Right ventricle myocardium superior (tissue), 1 donor: ENCODE measurements around the gene RTN3. TPM values are rescaled to one million over a fixed set of nuclear protein-coding genes. Genes with fewer than 3 reads are reported as not detected.
"Not testable (repeated sequence)": the region's sequence is repeated elsewhere in the genome, so short reads cannot be mapped to it uniquely, and the experiment has no call there.

ENCODE experiments used
- ATAC-seq: fragments of 200-7000 bp; cut with Tn5 transposase; one replicate; pipeline ENCODE4 v1.9.1; 2020; ENCODE audit warnings: mild to moderate bottlenecking; ENCODE audit not compliant: poor library complexity
- DNase-seq: peaks from one replicate; pipeline ENCODE4 v3.0.0-alpha.2; 2020
- intact Hi-C: fragments of 100-400 bp; cut with DNase I; formaldehyde crosslinking; loops from one replicate; pipeline ENCODE4 v1.11.2; 2022
- long read RNA-seq: library from polyadenylated mRNA; unstranded; transcript quantifications from one replicate; pipeline ENCODE4 v2.0.0, GENCODE V29; 2021
- total RNA-seq: library from RNA; stranded (reverse); fragmentation: NEBNext Ultra II Directional; extraction: Animal tissue kit (Norgen Biotek cat#: 25700); gene quantifications from one replicate; pipeline ENCODE4 v1.2.1, GENCODE V29; 2021
- donor health status: DM: no; HTN: yes; CAD: no; lungs with severe emphysema.

The RTN3 gene, protein sequence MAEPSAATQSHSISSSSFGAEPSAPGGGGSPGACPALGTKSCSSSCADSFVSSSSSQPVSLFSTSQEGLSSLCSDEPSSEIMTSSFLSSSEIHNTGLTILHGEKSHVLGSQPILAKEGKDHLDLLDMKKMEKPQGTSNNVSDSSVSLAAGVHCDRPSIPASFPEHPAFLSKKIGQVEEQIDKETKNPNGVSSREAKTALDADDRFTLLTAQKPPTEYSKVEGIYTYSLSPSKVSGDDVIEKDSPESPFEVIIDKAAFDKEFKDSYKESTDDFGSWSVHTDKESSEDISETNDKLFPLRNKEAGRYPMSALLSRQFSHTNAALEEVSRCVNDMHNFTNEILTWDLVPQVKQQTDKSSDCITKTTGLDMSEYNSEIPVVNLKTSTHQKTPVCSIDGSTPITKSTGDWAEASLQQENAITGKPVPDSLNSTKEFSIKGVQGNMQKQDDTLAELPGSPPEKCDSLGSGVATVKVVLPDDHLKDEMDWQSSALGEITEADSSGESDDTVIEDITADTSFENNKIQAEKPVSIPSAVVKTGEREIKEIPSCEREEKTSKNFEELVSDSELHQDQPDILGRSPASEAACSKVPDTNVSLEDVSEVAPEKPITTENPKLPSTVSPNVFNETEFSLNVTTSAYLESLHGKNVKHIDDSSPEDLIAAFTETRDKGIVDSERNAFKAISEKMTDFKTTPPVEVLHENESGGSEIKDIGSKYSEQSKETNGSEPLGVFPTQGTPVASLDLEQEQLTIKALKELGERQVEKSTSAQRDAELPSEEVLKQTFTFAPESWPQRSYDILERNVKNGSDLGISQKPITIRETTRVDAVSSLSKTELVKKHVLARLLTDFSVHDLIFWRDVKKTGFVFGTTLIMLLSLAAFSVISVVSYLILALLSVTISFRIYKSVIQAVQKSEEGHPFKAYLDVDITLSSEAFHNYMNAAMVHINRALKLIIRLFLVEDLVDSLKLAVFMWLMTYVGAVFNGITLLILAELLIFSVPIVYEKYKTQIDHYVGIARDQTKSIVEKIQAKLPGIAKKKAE
- total RNA-seq = 41.2 TPM
- long read RNA-seq, transcript RTN3-205 (8 exons, 2,645 nt) = minor isoform, 16 of 151 reads
- long read RNA-seq, transcript RTN3-208 (7 exons, 2,532 nt) = major isoform, 120 of 151 reads
- long read RNA-seq, partial matches to known transcripts = 3 of 151 reads
- long read RNA-seq, other reads (novel, unspliced or antisense) = 9 of 151 reads

DNA sequence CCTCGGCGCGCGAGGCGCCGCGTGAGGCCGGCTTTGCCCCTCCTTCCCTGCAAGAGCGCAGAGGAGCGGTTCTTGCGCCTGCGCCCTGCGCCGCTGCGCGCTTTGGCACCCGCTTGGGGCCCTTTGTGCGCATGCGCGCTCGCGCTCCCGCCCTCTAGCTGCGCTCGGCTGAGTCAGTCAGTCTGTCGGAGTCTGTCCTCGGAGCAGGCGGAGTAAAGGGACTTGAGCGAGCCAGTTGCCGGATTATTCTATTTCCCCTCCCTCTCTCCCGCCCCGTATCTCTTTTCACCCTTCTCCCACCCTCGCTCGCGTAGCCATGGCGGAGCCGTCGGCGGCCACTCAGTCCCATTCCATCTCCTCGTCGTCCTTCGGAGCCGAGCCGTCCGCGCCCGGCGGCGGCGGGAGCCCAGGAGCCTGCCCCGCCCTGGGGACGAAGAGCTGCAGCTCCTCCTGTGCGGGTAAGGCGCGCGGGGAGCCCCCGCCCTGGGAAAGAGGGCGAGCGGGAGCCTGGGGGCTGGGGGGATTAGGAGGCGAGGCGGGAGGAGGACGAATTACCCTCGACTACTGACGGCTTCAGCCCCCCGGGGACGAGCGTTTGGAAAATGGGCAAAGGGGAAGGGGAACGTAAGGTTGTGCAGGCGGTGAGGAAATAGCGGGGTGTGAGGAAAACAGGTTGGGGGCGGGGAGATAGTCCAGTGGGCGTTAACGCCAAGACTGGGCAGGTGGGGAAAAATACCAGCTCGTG is at the start of gene RTN3:
Gene RTN3 (plus strand): TSS at position 180 of the 745 bp plus-strand sequence. CDS start 137 bp downstream, at position 317.
- DNase-seq (peak; percentile 98), ATAC-seq (peak; percentile 96)
- intact Hi-C loops = no loop called here

DNA sequence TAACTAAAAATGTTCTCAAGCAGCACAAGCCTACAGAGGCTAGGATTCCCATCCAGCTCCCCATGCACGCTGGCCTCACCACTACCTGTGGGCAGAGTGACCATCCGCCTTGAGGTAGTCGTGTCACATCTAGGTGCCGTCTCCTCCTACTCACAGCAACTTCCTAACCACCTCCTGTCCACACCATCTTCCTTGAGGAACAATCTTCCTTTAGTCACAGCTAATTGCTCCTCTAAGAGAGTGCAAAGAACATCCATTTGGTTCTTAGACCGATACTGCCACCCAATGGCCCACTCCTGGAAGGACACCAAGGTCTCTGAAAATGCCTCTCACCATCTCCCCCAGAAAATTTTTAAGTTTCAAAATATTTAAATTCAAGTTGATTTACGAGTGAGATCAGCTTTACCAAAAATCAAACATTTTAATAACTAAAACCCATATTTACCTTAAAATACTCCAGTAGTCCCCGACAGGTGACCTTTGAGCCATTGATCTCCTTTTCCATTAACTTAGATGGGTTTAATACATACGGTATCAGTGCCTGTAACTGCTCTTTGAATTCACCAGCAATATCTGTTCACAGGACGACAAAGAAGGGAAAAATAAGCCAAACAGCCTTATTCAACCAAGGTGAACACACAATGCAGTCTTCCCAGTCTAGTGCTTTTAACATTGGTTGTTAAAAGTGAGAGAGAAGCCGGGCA is 45.4 kb upstream of the RTN3 start:
- DNase-seq = no peak

DNA sequence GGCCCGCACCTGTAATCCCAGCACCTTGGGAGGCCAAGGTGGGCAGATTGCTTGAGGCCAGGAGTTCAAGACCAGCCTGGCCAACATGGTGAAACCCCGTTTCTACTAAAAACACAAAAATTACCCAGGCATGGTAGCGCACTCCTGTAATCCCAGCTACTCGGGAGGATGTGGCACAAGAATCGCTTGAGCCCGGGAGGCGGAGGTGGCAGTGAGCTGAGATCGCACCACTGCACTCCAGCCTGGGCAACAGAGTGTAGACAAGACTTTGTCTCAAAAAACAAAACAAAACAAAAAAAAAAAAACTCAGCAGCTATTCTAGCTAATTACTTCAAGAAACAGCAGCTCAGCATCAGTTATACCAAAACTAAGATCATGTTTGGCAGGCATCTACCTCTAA is 42.9 kb upstream of the RTN3 start:
- ATAC-seq, DNase-seq, intact Hi-C loops: not testable (repeated sequence)

More for the DNA sequence above, 45.4 kb upstream of the RTN3 start:
- intact Hi-C loops = loop anchor here (2.0 kb wide), 1 partner anchor 157 kb away; no protein-coding TSS in a partner anchor
- ATAC-seq = peak; percentile 81

DNA sequence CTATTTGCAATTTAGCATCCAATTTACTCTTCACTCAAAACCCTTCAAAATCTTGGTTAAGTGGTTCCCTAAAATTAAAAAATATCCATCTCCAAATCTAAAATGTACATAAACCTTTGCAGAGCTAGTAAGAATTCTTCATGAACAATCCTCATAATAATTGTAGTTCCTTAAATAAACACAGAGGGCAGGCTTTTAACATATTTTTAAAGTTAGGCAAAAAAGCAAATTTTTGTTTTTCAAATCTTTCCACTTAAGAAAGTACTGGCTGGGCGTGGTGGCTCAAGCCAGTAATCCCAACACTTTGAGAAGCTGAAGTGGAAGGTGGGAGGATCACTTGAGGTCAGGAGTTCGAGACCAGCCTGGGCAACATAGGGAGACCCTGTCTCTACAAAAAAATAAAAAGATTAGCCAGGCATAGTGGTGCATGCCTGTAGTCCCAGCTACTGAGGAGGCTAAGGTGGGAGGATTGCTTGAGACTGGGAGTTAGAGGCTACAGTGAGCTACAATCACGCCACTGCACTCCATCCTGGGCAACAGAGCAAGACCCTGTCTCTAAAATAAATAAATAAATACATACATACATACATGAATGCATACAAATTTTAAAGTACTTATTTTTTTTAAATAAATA is 42.0 kb upstream of the RTN3 start:
- intact Hi-C loops = no loop called here
- peak; percentile 20 for ATAC-seq
- DNase-seq = no peak

DNA sequence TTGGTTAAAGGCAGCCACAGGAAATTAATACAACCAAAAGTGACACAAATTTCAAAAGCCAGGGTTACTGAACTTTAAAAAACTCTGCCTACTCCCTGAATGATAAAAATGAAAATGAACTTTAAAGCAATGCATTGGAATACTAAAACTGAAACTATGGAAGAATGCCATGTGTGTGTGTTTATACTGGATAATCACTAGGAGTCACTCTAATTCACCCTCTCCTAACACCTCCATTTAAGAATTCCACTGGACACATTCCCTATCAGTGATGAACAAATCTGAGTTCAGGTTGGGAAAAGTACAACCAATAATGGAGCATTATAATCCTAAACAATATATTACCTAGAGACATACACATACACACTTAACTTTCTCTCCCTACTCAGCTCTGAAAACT is 39.6 kb upstream of the RTN3 start:
- no peak for ATAC-seq
- intact Hi-C loops = loop anchor here (5.0 kb wide), 1 partner anchor 96 kb away; no protein-coding TSS in a partner anchor
- DNase-seq = no peak

DNA sequence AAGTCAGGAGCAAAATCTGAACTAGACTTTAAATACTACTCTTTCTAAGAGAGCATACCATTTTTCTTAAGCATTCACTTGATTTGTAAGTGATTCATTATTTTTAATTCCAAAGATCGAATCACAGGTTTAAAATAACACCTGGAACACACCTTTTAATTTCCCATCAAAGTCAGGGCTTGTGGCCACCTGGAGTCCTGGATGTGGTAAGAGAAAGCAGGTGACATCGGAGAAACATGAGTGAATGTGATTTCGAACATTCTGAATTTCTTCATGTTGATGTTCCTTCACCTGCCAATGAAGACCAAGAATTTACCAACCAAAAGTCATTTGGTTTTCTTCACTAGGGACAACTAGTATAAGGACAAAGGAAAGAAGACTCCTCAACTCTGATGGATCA is 38.1 kb upstream of the RTN3 start:
- DNase-seq (no peak), ATAC-seq (no peak)
- intact Hi-C loops = loop anchor here (5.0 kb wide), 1 partner anchor 94 kb away; no protein-coding TSS in a partner anchor

DNA sequence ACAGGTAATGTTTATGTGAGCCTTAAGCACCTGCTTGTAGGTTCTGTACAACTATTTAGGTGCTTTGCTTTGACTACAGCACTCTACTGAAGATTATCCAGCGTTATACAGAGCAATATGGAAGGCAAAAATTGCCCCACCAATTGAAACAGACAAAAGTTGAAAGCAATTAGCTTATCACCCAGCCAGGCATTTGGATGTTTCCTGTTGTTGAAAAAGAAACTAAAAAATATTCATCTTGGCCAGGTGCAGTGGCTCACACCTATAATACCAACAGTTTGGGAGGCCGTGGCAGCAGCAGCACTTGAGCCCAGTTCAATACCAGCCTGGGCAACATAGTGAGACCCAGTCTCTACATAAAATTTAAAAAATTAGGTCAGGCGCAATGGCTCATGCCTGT is 28.6 kb upstream of the RTN3 start:
- ATAC-seq = no peak
- intact Hi-C loops = no loop called here
- DNase-seq = no peak

DNA sequence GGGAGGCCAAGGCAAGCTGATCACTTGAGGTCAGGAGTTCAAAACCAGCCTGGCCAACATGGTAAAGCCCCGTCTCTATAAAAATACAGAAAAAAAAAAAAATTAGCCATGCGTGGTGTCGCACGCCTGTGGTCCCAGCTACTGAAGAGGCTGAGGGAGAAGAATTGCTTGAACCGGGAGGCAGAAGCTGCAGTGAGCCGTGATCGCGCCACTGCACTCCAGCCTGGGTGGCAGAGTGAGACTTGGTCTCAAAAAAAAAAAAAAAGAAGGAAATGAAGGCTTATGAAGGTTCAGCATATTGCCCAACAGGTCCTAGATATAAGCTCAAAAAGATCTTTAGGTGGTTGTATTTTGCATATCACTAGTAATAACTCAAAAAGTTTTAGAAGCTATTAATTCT is 20.3 kb upstream of the RTN3 start:
- ATAC-seq (no peak), DNase-seq (no peak)
- intact Hi-C loops = no loop called here

DNA sequence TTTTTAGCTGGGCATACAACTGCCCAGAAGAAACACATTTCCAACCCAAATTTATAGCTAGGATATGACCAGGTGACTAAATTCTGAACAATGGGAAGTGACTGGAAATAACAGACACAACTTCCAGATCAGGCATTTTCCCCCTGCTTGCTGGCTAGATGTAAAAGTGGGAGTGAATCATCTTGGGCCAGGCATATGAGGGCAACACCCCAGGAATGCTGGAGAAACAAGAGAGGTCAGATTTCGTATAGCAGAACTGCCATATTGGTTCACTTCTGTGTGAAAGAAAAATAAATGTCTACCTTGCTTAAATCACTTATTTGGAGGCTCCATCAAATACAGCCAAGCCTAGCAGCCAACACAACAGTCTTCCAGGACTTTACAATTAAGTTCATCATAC is 17.5 kb upstream of the RTN3 start:
- DNase-seq (no peak), ATAC-seq (no peak)
- intact Hi-C loops = no loop called here

DNA sequence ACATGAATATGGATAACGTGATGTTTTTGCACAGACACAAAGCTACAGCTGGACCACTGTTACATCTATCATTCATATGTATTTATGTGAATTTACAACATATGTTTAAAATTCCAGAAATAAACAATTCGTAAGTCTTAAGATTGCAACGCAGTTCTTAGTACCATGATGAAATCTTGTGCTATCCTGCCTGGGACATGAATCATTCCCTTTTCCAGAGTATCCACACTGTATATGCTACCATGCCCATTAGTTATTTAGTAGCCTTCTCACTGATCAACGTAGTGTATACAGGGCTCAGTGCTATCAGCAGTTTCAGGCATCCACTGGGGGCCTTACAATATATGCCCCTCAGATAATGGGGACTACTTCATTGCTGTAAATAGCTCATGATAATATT is 14.4 kb upstream of the RTN3 start:
- intact Hi-C loops = no loop called here
- ATAC-seq (no peak), DNase-seq (no peak)

DNA sequence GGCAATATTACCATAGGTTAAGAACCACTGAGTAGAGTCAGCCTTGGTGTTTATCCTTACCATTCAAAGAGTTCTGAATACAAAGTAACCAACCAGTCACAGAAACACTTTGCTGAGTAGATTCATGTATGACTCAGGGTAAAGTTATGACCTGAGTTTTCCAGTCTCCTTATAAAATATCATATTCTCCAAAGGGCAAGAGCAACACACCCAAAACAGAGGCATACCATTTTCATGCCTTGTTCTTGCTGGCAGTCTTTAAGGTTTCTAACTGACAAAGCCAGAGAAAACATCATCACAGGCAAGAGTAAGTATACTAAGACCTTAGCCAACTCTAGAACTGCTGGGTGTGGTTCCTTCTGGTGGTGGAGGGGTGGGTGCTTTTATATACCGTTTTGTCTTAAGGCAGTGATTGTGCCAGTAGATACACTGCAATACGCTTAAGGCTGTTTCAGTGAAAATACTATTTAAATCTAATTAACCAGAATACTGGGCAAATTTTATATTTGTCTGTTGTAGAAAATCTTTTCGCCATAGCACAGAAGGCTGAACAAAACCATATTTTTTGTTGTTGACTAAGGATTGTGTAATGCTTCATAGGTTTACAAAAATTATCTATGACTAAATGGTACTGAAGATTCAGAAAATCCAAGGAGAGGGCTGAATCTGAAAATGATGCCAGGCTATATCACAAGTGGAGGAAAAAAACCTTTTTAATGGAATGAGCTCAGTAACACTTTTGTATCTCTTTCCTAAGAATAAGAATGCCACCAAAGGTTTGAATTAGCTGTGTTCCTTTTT is 13.1 kb upstream of the RTN3 start:
- intact Hi-C loops = no loop called here
- DNase-seq (no peak), ATAC-seq (no peak)

DNA sequence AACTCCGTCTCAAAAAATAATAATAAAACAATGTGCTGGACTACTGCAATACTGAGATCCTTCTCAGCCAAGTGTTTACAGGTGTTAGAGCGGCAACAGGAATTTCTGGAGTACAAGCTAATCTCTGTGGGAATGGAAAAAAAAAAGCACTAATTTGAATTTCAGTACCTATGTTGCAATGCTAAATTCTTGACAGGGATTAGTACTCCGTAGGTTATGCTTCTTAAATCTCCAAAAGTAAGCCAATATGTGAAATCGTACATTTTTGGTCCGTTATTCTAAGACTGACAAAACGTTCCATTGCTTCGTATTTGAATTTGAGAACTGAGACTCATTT is 11.2 kb upstream of the RTN3 start:
- DNase-seq = no peak
- intact Hi-C loops = no loop called here
- ATAC-seq = no peak

DNA sequence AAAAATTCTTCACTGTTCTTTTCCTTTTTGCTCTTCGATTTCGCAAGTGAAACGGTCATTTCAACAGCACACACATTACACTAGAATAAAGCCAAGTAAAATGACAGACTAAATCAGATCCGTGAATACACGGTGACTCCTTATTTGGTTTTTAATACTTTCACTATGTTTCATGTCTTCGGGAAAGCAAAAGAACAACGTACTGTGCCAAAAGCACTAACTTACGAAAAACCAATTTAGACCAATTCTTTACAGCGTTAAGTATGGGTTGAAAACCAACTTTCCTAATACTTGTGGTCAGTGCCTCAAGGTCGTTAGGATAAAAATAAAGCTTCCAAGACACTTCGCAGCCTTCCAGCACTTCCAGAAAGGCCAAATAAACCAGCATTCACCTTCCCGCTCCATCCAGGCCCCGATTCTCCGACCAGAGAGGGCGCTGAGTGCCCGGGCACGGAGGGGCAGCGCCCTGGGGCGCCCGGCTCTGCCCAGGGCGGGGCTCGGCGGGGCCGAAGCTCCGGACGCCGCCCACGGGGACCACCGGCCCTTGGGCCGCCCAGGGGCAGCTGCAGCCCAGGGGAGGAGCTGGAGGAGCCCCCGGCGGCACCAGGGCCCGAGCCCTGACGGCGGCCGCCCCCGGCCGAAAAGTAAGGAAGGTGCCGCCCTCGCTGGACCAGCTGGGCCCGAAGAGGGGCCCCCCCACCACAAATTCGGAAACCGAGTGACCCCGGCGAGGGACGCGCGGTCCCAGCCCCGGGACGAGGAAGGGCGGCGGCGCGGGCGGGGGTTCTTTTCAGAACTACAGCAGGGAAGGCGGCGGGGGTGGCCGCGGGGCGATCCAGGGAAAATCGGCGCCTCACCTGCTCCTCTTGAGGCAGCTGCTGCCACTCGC is 10.6 kb upstream of the RTN3 start:
- intact Hi-C loops = no loop called here
- peak; percentile 71 for DNase-seq
- peak; percentile 76 for ATAC-seq

DNA sequence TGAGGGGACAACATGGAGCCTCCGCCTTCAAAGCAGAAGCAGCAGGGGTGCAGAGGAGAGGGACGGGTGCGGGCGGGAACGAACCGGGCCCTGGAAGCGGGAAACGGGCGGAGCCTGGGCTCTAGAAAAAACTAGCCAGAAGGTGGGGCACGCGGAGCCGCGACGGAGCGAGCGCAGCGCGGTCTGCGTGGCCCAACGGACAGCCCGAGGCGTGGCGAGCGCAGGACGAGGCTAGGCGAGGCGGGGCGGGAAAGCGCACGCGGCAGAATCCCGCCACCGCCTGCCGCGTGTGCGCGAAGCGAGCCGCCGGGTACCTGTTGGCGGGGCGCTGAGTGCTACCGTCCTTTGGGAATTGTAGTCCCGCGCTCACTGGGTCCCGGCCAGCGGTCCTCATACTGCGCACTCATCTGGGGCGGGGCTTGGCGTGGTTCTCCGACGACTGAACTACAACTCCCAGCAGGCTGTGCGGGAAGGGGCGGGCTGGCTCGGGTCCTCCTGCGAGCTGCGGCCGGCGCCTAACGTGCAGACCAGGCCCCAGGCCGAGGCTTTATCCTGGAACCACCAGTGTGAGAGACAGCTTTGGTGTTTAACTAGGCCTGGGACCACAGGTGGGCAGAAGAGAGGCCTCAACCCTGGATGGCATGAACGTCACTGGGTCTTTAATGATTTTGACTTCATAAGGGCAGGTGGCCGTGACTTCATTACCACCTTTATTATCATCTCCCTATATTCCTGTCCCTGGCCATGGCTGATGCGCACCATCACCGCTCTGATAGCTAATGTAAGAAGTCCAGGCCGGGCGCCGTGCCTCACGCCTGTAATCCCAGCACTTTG is 9.8 kb upstream of the RTN3 start, which contains the start of gene ATL3:
Gene ATL3 (minus strand): TSS at position 55 of the 834 bp plus-strand sequence. CDS start 41 bp downstream, at position 14.
- intact Hi-C loops = no loop called here
- DNase-seq (peak; percentile 99), ATAC-seq (peak; percentile 96)

DNA sequence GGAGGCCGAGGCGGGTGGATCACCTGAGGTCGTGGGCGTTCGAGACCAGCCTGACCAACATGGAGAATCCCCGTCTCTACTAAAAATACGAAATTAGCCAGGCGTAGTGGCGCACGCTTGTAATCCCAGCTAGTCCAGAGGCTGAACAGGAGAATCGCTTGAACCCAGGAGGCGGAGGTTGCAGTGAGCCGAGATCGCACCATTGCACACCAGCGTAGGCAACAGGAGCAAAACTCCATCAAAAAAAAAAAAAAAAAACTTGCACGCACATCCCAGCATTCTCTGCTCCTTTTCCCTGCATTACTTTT is 9.2 kb upstream of the RTN3 start:
- intact Hi-C loops = no loop called here
- ATAC-seq = no peak
- DNase-seq = no peak
